ENCODE measurements around the gene ANGPTL5.
"Not testable (repeated sequence)": the region's sequence is repeated elsewhere in the genome, so short reads cannot be mapped to it uniquely, and the experiment has no call there.

ANGPTL5 gene

DNA sequence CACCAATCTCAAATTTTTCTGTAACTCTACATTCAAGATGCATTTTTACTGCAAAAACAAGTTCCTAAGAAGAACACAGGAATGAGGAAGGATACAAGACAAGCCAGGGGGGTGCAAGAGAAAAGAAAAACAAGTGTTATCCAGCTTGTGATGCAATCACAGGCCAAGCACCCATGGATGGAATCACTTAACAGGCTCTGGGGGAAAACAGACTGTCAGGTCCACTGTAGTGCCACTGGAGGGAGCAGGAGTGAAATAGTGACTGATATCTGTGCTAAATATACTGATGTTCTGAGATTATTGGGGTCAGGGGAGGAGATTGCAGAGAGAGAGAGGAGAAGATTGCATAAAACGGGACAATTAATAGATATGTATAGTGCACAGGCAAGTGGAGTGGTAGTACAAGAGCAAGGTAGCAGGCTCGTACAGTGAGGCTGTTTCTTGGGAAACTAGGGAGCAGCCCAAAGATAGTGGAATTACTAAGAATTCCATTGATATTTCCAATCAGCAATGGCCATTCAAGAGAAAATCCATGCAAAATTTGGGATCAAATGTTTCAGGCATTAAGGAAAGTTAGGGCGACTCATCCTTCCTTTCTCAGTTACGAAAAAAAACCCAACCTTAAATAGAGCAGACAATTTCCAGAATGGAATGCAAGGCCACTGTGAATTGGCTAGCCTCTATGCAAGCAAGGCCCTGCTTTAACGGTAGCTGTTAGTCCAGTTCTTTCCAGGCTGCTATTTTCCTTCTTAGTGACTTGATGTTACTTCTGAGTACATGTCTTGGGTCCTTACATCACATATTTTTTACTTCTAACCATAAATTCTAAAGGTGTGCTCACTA, 53.7 kb downstream of the ANGPTL5 start:
- no peak overlapping the region for H3K4me3 ChIP-seq (ENCODE audit: low read length in 2 of 2)
- no peaks in the 10 kb centered on the region for H3K9me3 ChIP-seq (ENCODE audit: control insufficient read depth in 2 of 2, low read length in 2 of 2)
- no peak overlapping the region for H3K9ac ChIP-seq (ENCODE audit: low read length in 2 of 2)
- no peaks in the 10 kb centered on the region for H3K36me3 ChIP-seq (ENCODE audit: control insufficient read depth in 2 of 2, insufficient read depth in 2 of 2, low read length in 2 of 2)
- H3K27ac ChIP-seq (ENCODE audit: low read length) = no peak overlapping the region
- no peaks in the 10 kb centered on the region for H3K4me1 ChIP-seq (ENCODE audit: control insufficient read depth, insufficient read depth, low read length)
- no peaks in the 10 kb centered on the region for H3K27me3 ChIP-seq (ENCODE audit: control insufficient read depth in 1 of 2, insufficient read depth in 2 of 2, low read length in 2 of 2)

DNA sequence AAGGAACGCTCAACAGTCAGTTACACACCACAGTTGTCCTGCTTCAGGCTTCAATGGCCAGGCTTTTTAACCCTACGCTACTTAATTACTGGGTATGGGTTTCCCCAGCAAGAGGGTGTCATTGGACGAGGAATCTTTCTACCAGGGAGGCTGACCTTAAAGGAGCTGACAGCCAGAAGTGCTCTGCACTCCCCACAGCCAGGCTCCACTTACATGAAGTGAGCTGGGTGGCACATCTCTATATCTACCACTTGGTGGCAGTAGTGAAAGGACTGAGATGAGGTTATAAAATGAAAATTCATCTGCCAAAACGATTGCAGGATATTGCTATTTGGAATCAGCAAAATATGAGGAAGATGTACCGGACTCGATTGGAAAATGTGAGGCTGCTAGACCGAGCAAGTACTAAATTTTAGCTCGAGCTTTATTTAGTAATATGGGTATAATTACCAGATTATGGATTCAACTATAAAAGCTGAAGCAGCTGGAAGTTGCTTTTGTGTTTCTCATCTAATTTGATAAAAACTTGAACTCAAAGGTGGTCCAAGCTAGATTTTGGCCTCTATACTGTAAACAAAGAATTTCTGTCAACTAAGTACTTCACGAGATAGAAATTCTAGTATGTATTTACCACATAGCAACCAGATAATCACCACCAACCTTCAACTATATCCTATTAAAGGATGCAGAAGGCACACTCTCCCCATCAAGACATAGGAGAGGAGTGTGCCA, 55.5 kb downstream of the ANGPTL5 start:
- H3K9ac ChIP-seq (ENCODE audit: low read length in 2 of 2) = no peak overlapping the region
- no peak overlapping the region for H3K27ac ChIP-seq (ENCODE audit: low read length)
- no peaks in the 10 kb centered on the region for H3K4me1 ChIP-seq (ENCODE audit: control insufficient read depth, insufficient read depth, low read length)

DNA sequence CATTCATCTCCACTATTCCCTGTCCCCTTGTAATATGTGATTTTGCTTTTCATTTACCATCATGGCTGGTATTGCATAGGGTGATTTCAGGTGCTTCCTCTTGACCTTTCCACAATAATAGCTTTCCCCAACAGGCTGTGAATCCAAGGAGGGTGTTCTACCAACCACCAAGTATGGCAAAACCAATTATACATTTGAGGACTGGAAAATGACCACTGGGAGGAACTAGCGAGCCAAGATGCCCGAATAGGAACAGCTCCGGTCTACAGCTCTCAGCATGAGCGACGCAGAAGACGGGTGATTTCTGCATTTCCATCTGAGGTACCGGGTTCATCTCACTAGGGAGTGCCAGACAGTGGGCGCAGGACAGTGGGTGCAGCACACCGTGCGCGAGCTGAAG, 64.1 kb downstream of the ANGPTL5 start:
- not testable (repeated sequence) for H3K9ac ChIP-seq (ENCODE audit: low read length in 2 of 2); H3K9me3 ChIP-seq (ENCODE audit: control insufficient read depth in 2 of 2, low read length in 2 of 2); H3K27me3 ChIP-seq (ENCODE audit: control insufficient read depth in 1 of 2, insufficient read depth in 2 of 2, low read length in 2 of 2); H3K4me1 ChIP-seq (ENCODE audit: control insufficient read depth, insufficient read depth, low read length); H3K4me3 ChIP-seq (ENCODE audit: low read length in 2 of 2); H3K27ac ChIP-seq (ENCODE audit: low read length); H3K36me3 ChIP-seq (ENCODE audit: control insufficient read depth in 2 of 2, insufficient read depth in 2 of 2, low read length in 2 of 2)

More for the DNA sequence above, 55.5 kb downstream of the ANGPTL5 start:
- no peaks in the 10 kb centered on the region for H3K9me3 ChIP-seq (ENCODE audit: control insufficient read depth in 2 of 2, low read length in 2 of 2)
- no peaks in the 10 kb centered on the region for H3K36me3 ChIP-seq (ENCODE audit: control insufficient read depth in 2 of 2, insufficient read depth in 2 of 2, low read length in 2 of 2)
- no peaks in the 10 kb centered on the region for H3K27me3 ChIP-seq (ENCODE audit: control insufficient read depth in 1 of 2, insufficient read depth in 2 of 2, low read length in 2 of 2)
- no peak overlapping the region for H3K4me3 ChIP-seq (ENCODE audit: low read length in 2 of 2)

DNA sequence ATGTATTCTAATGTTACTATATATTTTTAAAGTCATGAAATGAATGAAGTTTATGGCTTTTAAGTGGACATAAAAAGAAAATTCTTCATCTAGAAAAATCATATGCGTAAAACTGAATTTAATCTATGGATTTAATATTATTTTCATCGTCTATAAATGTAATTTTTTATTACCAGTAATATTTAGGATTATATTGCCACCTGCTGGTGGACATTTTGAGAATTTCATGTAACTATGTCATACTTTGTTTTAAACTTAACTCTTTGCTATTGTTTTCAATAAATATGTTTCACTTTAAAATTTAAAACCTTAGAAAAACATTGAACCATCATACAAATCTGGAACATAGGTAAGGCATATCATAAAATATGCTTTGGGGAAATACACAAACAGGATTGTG, 68.1 kb downstream of the ANGPTL5 start:
- H3K4me1 ChIP-seq (ENCODE audit: control insufficient read depth, insufficient read depth, low read length) = no peaks in the 10 kb centered on the region
- H3K27ac ChIP-seq (ENCODE audit: low read length) = no peak overlapping the region
- no peaks in the 10 kb centered on the region for H3K36me3 ChIP-seq (ENCODE audit: control insufficient read depth in 2 of 2, insufficient read depth in 2 of 2, low read length in 2 of 2)
- no peaks in the 10 kb centered on the region for H3K9me3 ChIP-seq (ENCODE audit: control insufficient read depth in 2 of 2, low read length in 2 of 2)
- no peaks in the 10 kb centered on the region for H3K27me3 ChIP-seq (ENCODE audit: control insufficient read depth in 1 of 2, insufficient read depth in 2 of 2, low read length in 2 of 2)
- no peak overlapping the region for H3K9ac ChIP-seq (ENCODE audit: low read length in 2 of 2)
- H3K4me3 ChIP-seq (ENCODE audit: low read length in 2 of 2) = no peak overlapping the region

DNA sequence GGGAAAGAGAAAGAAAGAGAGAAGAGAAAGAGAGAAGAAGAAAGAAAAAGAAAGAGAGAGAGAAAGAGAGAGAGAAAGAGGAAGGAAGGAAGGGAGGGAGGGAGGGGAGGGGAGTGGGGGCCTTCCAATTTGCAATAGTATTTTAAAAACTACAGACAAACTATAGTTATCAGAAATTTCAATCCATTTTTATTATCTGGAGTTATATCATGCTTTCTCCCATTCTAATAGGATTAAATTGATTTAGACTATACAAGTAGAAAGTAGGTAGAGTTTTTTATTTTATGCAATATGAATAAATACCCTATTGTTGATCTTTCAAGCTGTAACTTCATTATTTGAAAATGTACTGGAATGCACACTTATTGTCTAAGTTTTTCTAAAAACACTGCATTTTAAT, 71.7 kb downstream of the ANGPTL5 start:
- no peaks in the 10 kb centered on the region for H3K36me3 ChIP-seq (ENCODE audit: control insufficient read depth in 2 of 2, insufficient read depth in 2 of 2, low read length in 2 of 2)
- H3K27me3 ChIP-seq (ENCODE audit: control insufficient read depth in 1 of 2, insufficient read depth in 2 of 2, low read length in 2 of 2) = no peaks in the 10 kb centered on the region
- H3K27ac ChIP-seq (ENCODE audit: low read length) = no peak overlapping the region
- H3K9me3 ChIP-seq (ENCODE audit: control insufficient read depth in 2 of 2, low read length in 2 of 2) = no peaks in the 10 kb centered on the region
- H3K4me3 ChIP-seq (ENCODE audit: low read length in 2 of 2) = no peak overlapping the region
- no peaks in the 10 kb centered on the region for H3K4me1 ChIP-seq (ENCODE audit: control insufficient read depth, insufficient read depth, low read length)
- H3K9ac ChIP-seq (ENCODE audit: low read length in 2 of 2) = no peak overlapping the region

DNA sequence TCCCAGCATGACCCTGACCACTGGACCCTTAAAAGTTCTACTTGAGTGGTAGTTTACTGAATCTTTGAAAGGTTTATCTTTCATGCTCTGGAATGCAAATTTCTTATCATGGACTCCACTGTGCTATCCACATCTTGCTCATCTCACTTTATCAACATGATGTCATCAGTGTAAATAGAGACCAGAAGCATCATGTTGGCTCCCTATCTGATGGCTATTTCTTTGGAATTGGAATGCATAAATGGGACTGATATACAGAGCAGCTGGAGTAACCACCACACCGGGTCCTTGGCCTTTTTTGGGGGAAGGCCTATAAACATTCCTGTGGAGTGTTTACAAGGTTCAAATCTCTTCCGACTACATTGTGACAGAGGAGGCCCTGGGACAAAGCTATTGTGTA, 75.6 kb downstream of the ANGPTL5 start:
- no peaks in the 10 kb centered on the region for H3K27me3 ChIP-seq (ENCODE audit: control insufficient read depth in 1 of 2, insufficient read depth in 2 of 2, low read length in 2 of 2)
- H3K9me3 ChIP-seq (ENCODE audit: control insufficient read depth in 2 of 2, low read length in 2 of 2) = no peaks in the 10 kb centered on the region
- H3K9ac ChIP-seq (ENCODE audit: low read length in 2 of 2) = no peak overlapping the region
- no peak overlapping the region for H3K4me3 ChIP-seq (ENCODE audit: low read length in 2 of 2)
- H3K36me3 ChIP-seq (ENCODE audit: control insufficient read depth in 2 of 2, insufficient read depth in 2 of 2, low read length in 2 of 2) = no peaks in the 10 kb centered on the region
- no peaks in the 10 kb centered on the region for H3K4me1 ChIP-seq (ENCODE audit: control insufficient read depth, insufficient read depth, low read length)
- no peak overlapping the region for H3K27ac ChIP-seq (ENCODE audit: low read length)
